DMS153 treated with DMSO at 0.1 percent for 48 hours (cell line): Measurements from ENCODE around the gene SNTB2.
"Not testable (repeated sequence)": the region's sequence is repeated elsewhere in the genome, so short reads cannot be mapped to it uniquely, and the experiment has no call there.

Experiments
- DNase-seq: peaks from one replicate; lab custom pipeline; 2025; ENCODE audit not compliant: unreplicated experiment; lab: John Stamatoyannopoulos, UW

The SNTB2 gene

GRCh38 chr16:69225121-69225520 is 38.2 kb downstream of the SNTB2 start:
- no peak for DNase-seq

GRCh38 chr16:69233124-69233523 is 46.2 kb downstream of the SNTB2 start:
- DNase-seq, result no peak

DNA sequence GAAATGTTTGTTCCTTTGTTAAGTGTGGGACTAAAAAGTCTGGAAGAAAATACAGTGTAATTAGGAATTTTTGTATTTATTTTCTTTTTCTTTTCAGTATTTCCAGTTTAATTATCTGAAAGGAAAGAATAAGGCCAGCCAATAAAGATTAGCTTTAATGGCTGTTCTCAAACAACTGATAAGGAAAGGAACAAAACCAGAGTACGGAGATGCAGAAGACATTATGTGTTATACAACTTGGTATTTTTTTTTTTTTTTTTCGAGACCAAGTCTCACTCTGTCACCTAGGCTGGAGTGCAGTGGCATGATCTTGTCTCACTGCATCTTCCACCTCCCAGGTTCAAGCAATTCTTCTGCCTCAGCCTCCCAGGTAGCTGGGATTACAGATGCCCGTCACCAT is 47.5 kb downstream of the SNTB2 start:
- no peak for DNase-seq

- DNase-seq, result no peak
Observed at GRCh38 chr16:69236319-69236718, 49.4 kb downstream of the SNTB2 start.

GRCh38 chr16:69237296-69237695 is 50.3 kb downstream of the SNTB2 start:
- DNase-seq, result no peak

GRCh38 chr16:69239851-69240250 is 52.9 kb downstream of the SNTB2 start:
- DNase-seq, result no peak

DNA sequence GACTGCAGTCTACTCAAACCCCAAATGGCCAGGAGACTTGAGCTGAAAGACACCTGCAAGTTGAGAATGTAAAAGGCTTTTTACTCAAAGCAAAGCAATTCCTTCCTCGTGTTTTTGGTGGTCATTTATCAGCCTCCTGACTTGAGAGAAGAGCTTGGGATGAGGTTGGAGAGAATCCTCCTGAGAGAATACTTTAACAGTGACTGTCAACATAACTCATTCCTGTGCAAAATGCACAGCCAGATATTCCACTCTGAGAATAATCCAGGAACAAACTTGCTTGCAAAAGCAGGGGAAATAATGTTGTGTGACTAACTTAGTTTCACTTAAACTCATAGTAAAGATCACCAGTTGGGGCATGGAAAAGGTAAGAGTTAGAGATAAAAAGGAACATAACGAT is 53.4 kb downstream of the SNTB2 start:
- DNase-seq, result no peak

DNA sequence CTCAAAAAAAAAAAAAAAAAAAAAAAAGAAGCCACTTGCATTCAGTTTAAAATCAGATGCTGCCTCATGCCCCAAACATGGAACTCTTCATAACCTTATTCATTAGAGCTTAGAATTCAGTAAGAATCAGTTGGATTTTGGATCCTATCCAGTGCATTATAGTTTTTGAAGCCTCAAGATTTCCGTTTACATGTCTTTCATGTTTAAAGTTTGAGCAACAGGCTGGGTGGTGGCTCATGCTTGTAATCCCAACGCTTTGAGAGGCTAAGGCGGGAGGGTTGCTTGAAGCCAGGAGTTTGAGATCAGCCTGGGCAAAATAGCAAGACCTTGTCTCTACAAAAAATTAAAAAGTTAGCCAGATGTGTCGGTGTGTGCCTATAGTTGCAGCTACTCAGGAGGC is 55.0 kb downstream of the SNTB2 start:
- DNase-seq, result no peak

DNA sequence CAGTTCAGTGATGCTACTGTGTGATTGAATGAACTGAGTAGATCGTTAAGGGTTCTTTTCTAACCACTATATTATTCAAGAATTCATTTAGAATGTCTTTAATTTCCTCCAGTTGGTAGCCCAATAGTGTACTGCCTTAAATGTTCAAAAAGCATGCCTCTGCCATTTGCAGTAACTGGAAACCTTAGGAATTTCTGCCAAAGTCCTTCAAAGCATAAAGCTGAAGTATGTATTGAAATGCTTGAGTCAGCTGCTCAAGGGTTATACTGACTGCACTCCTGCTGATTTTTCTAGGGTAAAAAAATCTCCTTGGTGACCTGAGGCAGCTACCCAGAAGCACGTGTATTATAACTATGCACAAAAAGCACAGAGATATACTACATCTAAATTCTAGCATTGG is 56.5 kb downstream of the SNTB2 start:
- DNase-seq, result no peak

- DNase-seq, result no peak
Observed at GRCh38 chr16:69244336-69244735, 57.4 kb downstream of the SNTB2 start.

- no peak for DNase-seq
Observed at GRCh38 chr16:69250081-69250480, 63.1 kb downstream of the SNTB2 start.

GRCh38 chr16:69253870-69254341 is 66.9 kb downstream of the SNTB2 start:
- DNase-seq, result no peak

DNA sequence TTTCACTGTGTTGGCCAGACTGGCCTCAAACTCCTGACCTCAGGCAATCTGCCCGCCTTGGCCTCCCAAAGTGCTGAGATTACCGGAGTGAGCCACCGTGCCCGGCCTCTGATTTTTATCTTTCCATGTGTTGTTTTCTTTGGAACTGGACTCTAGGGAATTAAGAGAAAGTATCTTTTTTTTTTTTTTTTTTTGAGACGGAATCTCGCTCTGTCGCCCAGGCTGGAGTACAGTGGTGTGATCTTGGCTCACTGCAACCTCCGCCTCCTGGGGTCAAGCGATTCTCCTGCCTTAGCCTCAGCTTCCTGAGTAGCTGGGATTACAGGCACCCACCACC is 72.4 kb downstream of the SNTB2 start:
- DNase-seq, result not testable (repeated sequence)

DNA sequence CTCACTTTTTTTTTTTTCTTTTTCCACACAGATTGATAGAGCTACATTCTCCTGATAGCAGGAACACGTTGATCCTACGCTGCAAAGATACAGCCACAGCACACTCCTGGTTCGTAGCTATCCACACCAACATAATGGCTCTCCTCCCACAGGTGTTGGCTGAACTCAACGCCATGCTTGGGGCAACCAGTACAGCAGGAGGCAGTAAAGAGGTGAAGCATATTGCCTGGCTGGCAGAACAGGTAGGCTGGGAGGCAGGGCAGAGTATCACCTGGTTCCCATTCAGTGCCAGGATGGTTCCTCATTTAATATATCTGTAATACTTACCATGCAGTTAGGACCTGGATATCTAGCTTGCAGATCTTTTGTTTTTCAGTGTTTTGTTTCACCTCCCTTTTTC is 73.1 kb downstream of the SNTB2 start:
- no peak for DNase-seq

DNA sequence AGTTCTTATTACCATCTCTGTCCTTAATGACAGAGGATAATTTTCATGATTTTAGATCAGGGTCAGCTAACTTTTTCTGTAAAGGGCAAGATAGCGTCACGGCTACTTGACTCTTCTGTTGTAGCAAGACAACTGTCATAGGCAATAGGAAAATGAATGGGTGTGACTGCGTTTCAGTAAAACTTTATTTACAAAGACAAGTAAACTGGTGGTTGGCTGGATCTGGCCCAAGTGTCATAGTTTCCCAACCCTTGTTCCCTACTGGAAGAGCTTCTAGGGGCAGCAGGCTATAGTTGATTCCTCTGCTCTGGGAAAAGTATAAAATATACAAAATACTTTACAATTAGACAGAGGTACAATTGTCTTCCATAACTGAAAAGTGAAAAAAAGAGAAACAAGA is 73.5 kb downstream of the SNTB2 start:
- DNase-seq, result no peak

- DNase-seq, result no peak
Observed at GRCh38 chr16:69266334-69267063, 79.5 kb downstream of the SNTB2 start.

- no peak for DNase-seq
Observed at GRCh38 chr16:69267633-69268032, 80.7 kb downstream of the SNTB2 start.

- DNase-seq, result no peak
Observed at GRCh38 chr16:69270395-69270794, 83.4 kb downstream of the SNTB2 start.

DNA sequence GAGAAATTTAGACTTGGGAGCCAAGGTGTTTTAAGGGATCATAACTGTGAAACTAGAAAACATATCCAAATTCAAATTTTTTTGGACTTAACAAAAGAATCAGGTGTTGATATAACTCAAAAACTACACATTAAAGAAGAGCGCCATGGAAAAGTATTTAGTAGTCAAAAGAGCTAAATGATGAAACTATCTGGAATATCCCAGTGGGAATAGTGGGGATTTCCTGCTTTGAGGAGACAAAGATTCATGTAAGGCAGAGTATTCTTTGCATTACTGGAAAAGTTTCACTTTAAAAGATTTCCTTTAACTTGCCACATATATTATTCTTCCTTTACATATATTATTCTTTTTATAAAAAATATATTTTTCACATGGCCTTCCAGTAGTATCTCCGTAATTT is 83.9 kb downstream of the SNTB2 start:
- DNase-seq, result no peak

- DNase-seq, result no peak
Observed at GRCh38 chr16:69273009-69273408, 86.0 kb downstream of the SNTB2 start.

GRCh38 chr16:69274699-69275235 is 87.8 kb downstream of the SNTB2 start:
- no peak for DNase-seq

DNA sequence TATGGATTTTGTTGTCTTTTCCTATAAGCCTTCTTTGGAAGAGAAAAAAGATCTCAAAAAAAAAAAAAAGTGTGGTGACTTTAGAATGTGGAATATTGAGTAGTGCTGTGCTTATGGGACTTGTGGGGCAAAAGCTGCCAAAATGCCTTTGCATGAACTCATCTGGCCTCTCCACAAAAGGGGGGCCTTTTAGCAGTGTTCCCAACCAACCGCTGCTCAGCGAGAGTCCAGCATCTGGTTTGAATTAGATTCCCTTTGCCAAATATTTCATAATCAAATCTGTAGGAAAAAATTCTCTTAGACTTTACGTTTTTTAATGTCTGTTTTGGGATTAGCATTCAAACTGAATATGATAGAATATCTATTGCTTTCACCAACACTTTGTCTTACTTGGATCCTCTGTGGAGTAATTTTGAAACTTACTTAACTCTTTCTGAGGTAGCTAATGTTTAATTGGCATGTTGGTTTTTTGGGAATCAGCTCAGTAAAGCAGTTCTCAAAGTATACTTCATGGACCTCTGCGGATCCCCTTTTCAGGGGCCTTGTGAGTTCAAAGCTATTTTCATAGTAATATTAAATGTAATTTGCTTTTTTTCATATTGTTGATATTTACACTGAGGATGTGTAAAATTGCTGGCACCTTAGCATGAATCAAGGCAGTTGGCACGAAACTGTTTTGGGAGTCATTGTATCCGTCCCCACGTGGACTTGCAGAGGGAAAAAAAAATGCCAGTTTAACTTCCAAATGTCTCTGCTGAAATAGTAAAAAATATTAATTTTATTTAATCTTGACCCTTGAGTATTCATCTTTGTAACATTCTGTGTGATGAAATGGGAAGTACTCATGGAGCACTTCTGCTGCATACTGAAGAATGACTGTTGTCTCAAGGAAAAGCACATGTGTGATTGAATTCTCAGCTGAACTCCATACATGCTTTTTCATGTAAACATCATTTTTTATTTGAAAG is 89.5 kb downstream of the SNTB2 start:
- DNase-seq, result no peak
